Gastrocnemius medialis (tissue), 4 donors: Measurements from ENCODE around the gene VPS54.

Experiments
- POLR2A ChIP-seq, 2 donors: fragments of 450-650 bp; IDR thresholded peaks; one replicate each; pipeline ENCODE4 v1.6.1; 2017; ENCODE audit warnings: antibody characterized with exemption in 2 of 2, mild to moderate bottlenecking in 2 of 2, moderate library complexity in 2 of 2
- TF ChIP-seq, protein P1 (sequence below), 5 experiments: fragments of 450-650 bp in 3 of 5; fragments of 200-600 bp in 2 of 5; sonication (generic) in 2 of 5; IDR thresholded peaks in 4 of 5; conservative IDR thresholded peaks in 1 of 5; 1 replicate in 4 of 5; 2 replicates in 1 of 5; pipeline ENCODE4 v1.5.1; 2016 to 2019; ENCODE audit warnings: antibody characterized with exemption in 5 of 5, mild to moderate bottlenecking in 3 of 5, moderate library complexity in 3 of 5

DNA sequence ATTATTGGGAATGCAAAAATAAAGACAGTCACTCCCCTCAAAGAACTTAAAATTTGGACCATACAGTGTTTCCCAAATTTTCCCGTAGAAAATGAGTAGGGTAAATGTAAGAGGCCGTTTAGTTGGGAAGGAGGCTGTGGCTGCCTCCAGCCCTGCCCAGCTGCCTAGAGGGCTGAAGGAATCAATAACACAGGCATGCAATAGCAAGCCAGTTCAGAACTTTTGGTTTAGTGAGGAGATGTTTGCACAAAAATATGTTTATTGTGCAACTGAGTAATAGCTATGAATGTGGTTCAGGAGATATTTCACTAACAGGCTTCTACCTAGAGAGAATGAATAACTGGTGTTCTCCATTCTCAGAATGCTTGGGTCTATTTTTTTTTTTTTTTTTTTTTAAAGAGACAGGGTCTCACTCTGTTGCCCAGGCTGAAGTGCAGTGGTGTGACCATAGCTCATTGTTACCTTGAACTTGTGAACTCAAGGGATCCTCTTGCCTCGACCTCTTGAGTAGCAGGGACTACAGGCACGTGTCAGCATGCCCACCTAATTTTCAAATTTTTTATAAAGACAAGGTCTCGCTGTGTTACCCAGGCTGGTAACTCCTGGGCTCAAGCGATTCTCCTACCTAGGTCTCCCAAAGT is 153.9 kb downstream of the VPS54 start:
- no peak for TF ChIP-seq POLR2A (IDR thresholded peaks at IDR 0.05)
- TF ChIP-seq, protein P1, sequence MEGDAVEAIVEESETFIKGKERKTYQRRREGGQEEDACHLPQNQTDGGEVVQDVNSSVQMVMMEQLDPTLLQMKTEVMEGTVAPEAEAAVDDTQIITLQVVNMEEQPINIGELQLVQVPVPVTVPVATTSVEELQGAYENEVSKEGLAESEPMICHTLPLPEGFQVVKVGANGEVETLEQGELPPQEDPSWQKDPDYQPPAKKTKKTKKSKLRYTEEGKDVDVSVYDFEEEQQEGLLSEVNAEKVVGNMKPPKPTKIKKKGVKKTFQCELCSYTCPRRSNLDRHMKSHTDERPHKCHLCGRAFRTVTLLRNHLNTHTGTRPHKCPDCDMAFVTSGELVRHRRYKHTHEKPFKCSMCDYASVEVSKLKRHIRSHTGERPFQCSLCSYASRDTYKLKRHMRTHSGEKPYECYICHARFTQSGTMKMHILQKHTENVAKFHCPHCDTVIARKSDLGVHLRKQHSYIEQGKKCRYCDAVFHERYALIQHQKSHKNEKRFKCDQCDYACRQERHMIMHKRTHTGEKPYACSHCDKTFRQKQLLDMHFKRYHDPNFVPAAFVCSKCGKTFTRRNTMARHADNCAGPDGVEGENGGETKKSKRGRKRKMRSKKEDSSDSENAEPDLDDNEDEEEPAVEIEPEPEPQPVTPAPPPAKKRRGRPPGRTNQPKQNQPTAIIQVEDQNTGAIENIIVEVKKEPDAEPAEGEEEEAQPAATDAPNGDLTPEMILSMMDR (IDR thresholded peaks at IDR 0.05 in 4 of 5, conservative IDR thresholded peaks at IDR 0.05 in 1 of 5), result no peak
